H9 (cell line): ENCODE data around the gene CTU2. TPM values are rescaled to one million over a fixed set of nuclear protein-coding genes. Genes with fewer than 3 reads are reported as not detected.

Source experiments
- DNase-seq: peaks from one replicate; pipeline ENCODE4 v3.0.0-alpha.2; 2017
- H2AFZ ChIP-seq: one replicate; pipeline ENCODE4 v1.6.1; 2013; ENCODE audit warnings: mild to moderate bottlenecking, low read length, control low read depth, moderate library complexity
- H2AK5ac ChIP-seq: 2 replicates; pipeline ENCODE4 v1.6.1; 2013; ENCODE audit warnings: low read length, control low read depth, mixed read lengths; ENCODE audit not compliant: insufficient read length
- H2BK120ac ChIP-seq: one replicate; pipeline ENCODE4 v1.6.1; 2013; ENCODE audit warnings: low read depth, mild to moderate bottlenecking, low read length, control low read depth, inconsistent platforms; ENCODE audit not compliant: poor library complexity, severe bottlenecking
- H2BK12ac ChIP-seq: 2 replicates; pipeline ENCODE4 v1.6.1; 2013; ENCODE audit warnings: low read length, control low read depth, mixed read lengths, low read depth; ENCODE audit not compliant: insufficient read length
- H2BK15ac ChIP-seq: 2 replicates; pipeline ENCODE4 v1.6.1; 2013; ENCODE audit warnings: low read depth, low read length, control low read depth
- H2BK20ac ChIP-seq: one replicate; pipeline ENCODE4 v1.6.1; 2013; ENCODE audit warnings: low read depth, mild to moderate bottlenecking, low read length, control low read depth, inconsistent platforms; ENCODE audit not compliant: poor library complexity, severe bottlenecking
- H2BK5ac ChIP-seq: 2 replicates; pipeline ENCODE4 v1.6.1; 2013; ENCODE audit warnings: low read length, control low read depth, mixed read lengths; ENCODE audit not compliant: insufficient read length
- H3K14ac ChIP-seq: 2 replicates; pipeline ENCODE4 v1.6.1; 2013; ENCODE audit warnings: low read length, control low read depth; ENCODE audit not compliant: insufficient read depth
- H3K18ac ChIP-seq: 2 replicates; pipeline ENCODE4 v1.6.1; 2013; ENCODE audit warnings: low read depth, mild to moderate bottlenecking, mixed read lengths, low read length, control low read depth; ENCODE audit not compliant: insufficient read length
- H3K23ac ChIP-seq: 2 replicates; pipeline ENCODE4 v1.6.1; 2013; ENCODE audit warnings: low read length, control low read depth, mixed read lengths, low read depth; ENCODE audit not compliant: insufficient read length
- H3K23me2 ChIP-seq: 2 replicates; pipeline ENCODE4 v1.6.1; 2013; ENCODE audit warnings: low read depth, mild to moderate bottlenecking, mixed read lengths, low read length, control low read depth; ENCODE audit not compliant: insufficient read length, poor library complexity, severe bottlenecking
- H3K27ac ChIP-seq: 2 replicates; pipeline ENCODE4 v1.5.1; 2013; ENCODE audit warnings: low read length, control low read depth, mixed read lengths, low read depth; ENCODE audit not compliant: insufficient read length
- H3K27me3 ChIP-seq: 2 replicates; pipeline ENCODE4 v1.6.1; 2013; ENCODE audit warnings: low read length, control low read depth, inconsistent platforms; ENCODE audit not compliant: insufficient read depth
- H3K4ac ChIP-seq: 2 replicates; pipeline ENCODE4 v1.6.1; 2013; ENCODE audit warnings: low read depth, mild to moderate bottlenecking, control low read depth, inconsistent platforms, low read length, moderate library complexity
- H3K4me1 ChIP-seq: 2 replicates; pipeline ENCODE4 v1.6.1; 2013; ENCODE audit warnings: low read length, control low read depth, inconsistent platforms; ENCODE audit not compliant: insufficient read depth
- H3K4me2 ChIP-seq: 2 replicates; pipeline ENCODE4 v1.6.1; 2013; ENCODE audit warnings: low read length, control low read depth, mixed read lengths; ENCODE audit not compliant: insufficient read length, insufficient read depth
- H3K56ac ChIP-seq: 2 replicates; pipeline ENCODE4 v1.6.1; 2013; ENCODE audit warnings: low read depth, mild to moderate bottlenecking, mixed read lengths, low read length, control low read depth; ENCODE audit not compliant: insufficient read length
- H3K79me1 ChIP-seq: 2 replicates; pipeline ENCODE4 v1.6.1; 2013; ENCODE audit warnings: low read depth, mild to moderate bottlenecking, moderate library complexity, low read length, control low read depth, inconsistent platforms; ENCODE audit not compliant: insufficient read depth, poor library complexity, severe bottlenecking
- H3K79me2 ChIP-seq: 2 replicates; pipeline ENCODE4 v1.6.1; 2013; ENCODE audit warnings: low read length, control low read depth, inconsistent platforms; ENCODE audit not compliant: insufficient read depth
- H3K9ac ChIP-seq: 2 replicates; pipeline ENCODE4 v1.6.1; 2013; ENCODE audit warnings: low read length, control low read depth, mixed read lengths; ENCODE audit not compliant: insufficient read length; ENCODE audit errors: extremely low read depth
- H3K9me3 ChIP-seq: one replicate; pipeline ENCODE4 v1.6.1; 2013; ENCODE audit warnings: low read depth, low read length, inconsistent platforms; ENCODE audit not compliant: control insufficient read depth
- H3T11ph ChIP-seq: one replicate; pipeline ENCODE4 v1.6.1; 2013; ENCODE audit warnings: mild to moderate bottlenecking, low read length, control low read depth, inconsistent platforms
- H4K20me1 ChIP-seq: one replicate; pipeline ENCODE4 v1.6.1; 2013; ENCODE audit not compliant: control insufficient read depth, insufficient read length, insufficient read depth
- H4K5ac ChIP-seq: 2 replicates; pipeline ENCODE4 v1.6.1; 2013; ENCODE audit warnings: low read depth, mild to moderate bottlenecking, mixed read lengths, low read length, control low read depth; ENCODE audit not compliant: insufficient read length
- H4K8ac ChIP-seq: replicated peaks from 2 replicates; pipeline ENCODE4 v1.6.1; 2013; ENCODE audit warnings: low read length, control low read depth, mixed read lengths, low read depth; ENCODE audit not compliant: insufficient read length
- H4K91ac ChIP-seq: 2 replicates; pipeline ENCODE4 v1.6.1; 2013; ENCODE audit warnings: low read depth, mild to moderate bottlenecking, moderate library complexity, mixed read lengths, low read length, control low read depth; ENCODE audit not compliant: insufficient read length
- H3K27ac Mint-ChIP-seq, 3 experiments: 2 replicates in 2 of 3; 3 replicates in 1 of 3; pipeline ENCODE4 v1.8.0; 2020 to 2021; ENCODE audit warnings: mixed read lengths in 3 of 3, mild to moderate bottlenecking in 1 of 3, moderate library complexity in 1 of 3
- H3K27me3 Mint-ChIP-seq: 2 replicates; pipeline ENCODE4 v1.8.0; 2021; ENCODE audit warnings: low read depth, mild to moderate bottlenecking, moderate library complexity, mixed read lengths
- H3K36me3 Mint-ChIP-seq, 3 experiments: 2 replicates in 2 of 3; 3 replicates in 1 of 3; pipeline ENCODE4 v1.8.0; 2020 to 2021; ENCODE audit warnings: low read depth in 3 of 3, mixed read lengths in 3 of 3; ENCODE audit not compliant: insufficient read depth in 1 of 3
- H3K4me1 Mint-ChIP-seq, 2 experiments: 2 replicates each; pipeline ENCODE4 v1.8.0; 2020; ENCODE audit warnings: mixed read lengths in 2 of 2
- H3K4me3 Mint-ChIP-seq, 2 experiments: 2 replicates in 1 of 2; 3 replicates in 1 of 2; pipeline ENCODE4 v1.8.0; 2020 to 2021; ENCODE audit warnings: mild to moderate bottlenecking in 2 of 2, mixed read lengths in 2 of 2, moderate library complexity in 1 of 2
- H3K9me3 Mint-ChIP-seq, 2 experiments: 2 replicates in 1 of 2; 3 replicates in 1 of 2; pipeline ENCODE4 v1.8.0; 2020; ENCODE audit warnings: mild to moderate bottlenecking in 2 of 2, mixed read lengths in 2 of 2, moderate library complexity in 1 of 2
- CTCF ChIP-seq: fragments of 200-600 bp; sonication (generic); conservative IDR thresholded peaks from 3 replicates; pipeline ENCODE4 v1.8.0; 2021; ENCODE audit warnings: antibody characterized with exemption, mild to moderate bottlenecking
- WGBS: extraction: QIAGEN DNeasy Blood & Tissue Kit; methylation state at CpG from one replicate; pipeline ENCODE4 v1.1.7; 2013; ENCODE audit warnings: missing lambda C conversion rate, low lambda C conversion rate, mixed read lengths; ENCODE audit not compliant: insufficient read length; ENCODE audit errors: extremely low coverage; 5-methylcytosine and 5-hydroxymethylcytosine counted together
- total RNA-seq: library from RNA; stranded (reverse); gene quantifications from 2 replicates; pipeline ENCODE4 v1.2.1, GENCODE V29; 2021

Gene CTU2
- total RNA-seq, 1 experiment from 2014 or later: 32.8 TPM

- WGBS: no CpG with 5 or more reads among the region's 13 CpGs
- H3K27me3 Mint-ChIP-seq: no peaks in the 10 kb centered on the region
- Histone ChIP-seq H3K9ac (no peak overlapping the region), H3K4ac (no peak overlapping the region), H4K5ac (no peak overlapping the region), H2AK5ac (no peak overlapping the region), H4K91ac (no peak overlapping the region), H3K18ac (no peak overlapping the region), H3K23me2 (no peaks in the 10 kb centered on the region), H3K4me1 (no peaks in the 10 kb centered on the region), H2AFZ (no peak overlapping the region), H2BK12ac (no peak overlapping the region), H3K56ac (no peak overlapping the region), H4K20me1 (no peaks in the 10 kb centered on the region), H3K27ac (no peak overlapping the region), H3K14ac (no peak overlapping the region), H3K9me3 (no peaks in the 10 kb centered on the region), H2BK20ac (no peak overlapping the region), H2BK120ac (no peak overlapping the region), H3K27me3 (no peaks in the 10 kb centered on the region), H3K79me2 (no peaks in the 10 kb centered on the region), H3K23ac (no peak overlapping the region), H4K8ac (no peak overlapping the region), H3K4me2 (no peak overlapping the region), H2BK15ac (no peak overlapping the region; the same call in 1 of the 2 replicates), H3T11ph (no peak overlapping the region), H2BK5ac (no peak overlapping the region), H3K79me1 (no peaks in the 10 kb centered on the region)
- no peak for TF ChIP-seq CTCF
- H3K4me3 Mint-ChIP-seq: no peak overlapping the region
- no peaks in the 10 kb centered on the region; a peak in 1 of 5 replicates for H3K9me3 Mint-ChIP-seq
- H3K36me3 Mint-ChIP-seq: no peaks in the 10 kb centered on the region
- H3K4me1 Mint-ChIP-seq: peaks cover 18 to 34% of the 10 kb centered on the region in 2 experiments
- no peak for DNase-seq
- H3K27ac Mint-ChIP-seq: no peak overlapping the region
These were observed 46.9 kb downstream of the CTU2 start for GRCh38 chr16:88753191-88753590.
